ENCODE measurements around the gene H2AZ1. TPM values are rescaled to one million over a fixed set of nuclear protein-coding genes. Genes with fewer than 3 reads are reported as not detected.

Gene H2AZ1
- total and polyA plus RNA-seq, 9 of the 15 experiments (the other 6 are each of a cell fraction or from before 2014, with no cell fraction given) = 605 to 4,380 (median 768) TPM

DNA sequence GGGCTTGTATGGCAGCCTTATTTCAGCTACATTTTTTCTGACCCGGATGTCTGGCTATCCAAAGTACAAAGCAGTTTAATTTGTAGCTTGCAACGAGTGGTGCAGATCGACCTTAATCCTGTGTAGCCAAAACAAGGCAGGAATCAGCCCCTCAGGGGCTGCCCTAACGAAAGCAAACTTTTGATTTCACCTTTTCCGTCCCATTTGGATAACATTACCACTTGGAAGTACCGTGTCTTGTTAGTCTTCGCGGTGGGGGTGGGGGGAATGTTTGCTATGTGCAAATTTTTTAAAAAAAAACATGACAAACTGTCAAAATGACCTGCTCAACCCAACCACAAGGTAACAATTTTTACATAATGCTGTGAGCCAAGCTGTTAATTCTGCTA lies 2.9 kb downstream of the H2AZ1 start:
- in situ Hi-C loops (cut with MboI) = no loop called here
- Histone ChIP-seq H3K4me2 (ENCODE audit: insufficient read depth, low read length) (peak overlapping the region; percentile 83), H3K9me1 (ENCODE audit: control insufficient read depth, insufficient read depth, low read length) (no peaks in the 10 kb centered on the region), H3K9ac (ENCODE audit: insufficient read depth in 1 of 2, low read depth in 2 of 2, low read length in 2 of 2) (peak overlapping the region; percentile 74 to 96; a peak in 3 of 4 replicates), H3K36me3 (ENCODE audit: control insufficient read depth, insufficient read depth, low read length) (peaks cover 28% of the 10 kb centered on the region), H3K9me3 (replicated peaks; ENCODE audit: control insufficient read depth, insufficient read depth, low read depth, low read length) (no peaks in the 10 kb centered on the region), H2AFZ (ENCODE audit: low read depth, low read length) (peak overlapping the region; percentile 74; the same call in 1 of the 2 replicates), H3K27me3 (ENCODE audit: control insufficient read depth in 2 of 2, insufficient read depth in 2 of 2, low read length in 2 of 2) (no peaks in the 10 kb centered on the region), H3K4me1 (replicated peaks in 1 of 2; ENCODE audit: control insufficient read depth in 2 of 2, insufficient read depth in 2 of 2, low read length in 2 of 2) (peaks cover 14 to 19% of the 10 kb centered on the region in 2 experiments), H3K4me3 (peak overlapping the region; percentile 87), H3K79me2 (ENCODE audit: control insufficient read depth, insufficient read depth, low read length) (peaks cover 87% of the 10 kb centered on the region), H4K20me1 (replicated peaks; ENCODE audit: control insufficient read depth, insufficient read depth, low read length) (peaks cover 14% of the 10 kb centered on the region), H3K27ac (ENCODE audit: extremely low read depth, low read depth, low read length) (peak overlapping the region; percentile 79)
- BruUV-seq (replicated peaks) = no TSS peak
- ChIA-PET CTCF (ENCODE audit: low intra/inter-chr PET ratio) (no interaction called here), POLR2A (interaction anchor here (0.6 to 3.9 kb wide), 16 partner anchors 12 to 1494 kb away, joined by 3 to 20 read pairs (median 4); partner anchors contain the start of genes LAMTOR3 and TRMT10A)
- intact Hi-C loops (cut with micrococcal nuclease) = loop anchor here (5.0 kb wide), 1 partner anchor 385 kb away; the partner anchor contains the start of gene TRMT10A
- FAIRE-seq = no peak
- no peak for ATAC-seq
- DNase-seq (ENCODE audit: extremely low read depth in 1 of 4, low spot score in 3 of 4) = no peak
- WGBS (ENCODE audit: insufficient coverage, low coverage, missing lambda C conversion rate) = under 1% methylated on average over 8 of the region's 8 CpGs
- TF ChIP-seq, protein P1, sequence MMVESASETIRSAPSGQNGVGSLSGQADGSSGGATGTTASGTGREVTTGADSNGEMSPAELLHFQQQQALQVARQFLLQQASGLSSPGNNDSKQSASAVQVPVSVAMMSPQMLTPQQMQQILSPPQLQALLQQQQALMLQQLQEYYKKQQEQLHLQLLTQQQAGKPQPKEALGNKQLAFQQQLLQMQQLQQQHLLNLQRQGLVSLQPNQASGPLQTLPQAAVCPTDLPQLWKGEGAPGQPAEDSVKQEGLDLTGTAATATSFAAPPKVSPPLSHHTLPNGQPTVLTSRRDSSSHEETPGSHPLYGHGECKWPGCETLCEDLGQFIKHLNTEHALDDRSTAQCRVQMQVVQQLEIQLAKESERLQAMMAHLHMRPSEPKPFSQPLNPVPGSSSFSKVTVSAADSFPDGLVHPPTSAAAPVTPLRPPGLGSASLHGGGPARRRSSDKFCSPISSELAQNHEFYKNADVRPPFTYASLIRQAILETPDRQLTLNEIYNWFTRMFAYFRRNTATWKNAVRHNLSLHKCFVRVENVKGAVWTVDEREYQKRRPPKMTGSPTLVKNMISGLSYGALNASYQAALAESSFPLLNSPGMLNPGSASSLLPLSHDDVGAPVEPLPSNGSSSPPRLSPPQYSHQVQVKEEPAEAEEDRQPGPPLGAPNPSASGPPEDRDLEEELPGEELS (CRISPR knock-in tag; IDR thresholded peaks at IDR 0.05; ENCODE audit: borderline replicate concordance) = no peak
- no peak for TF ChIP-seq KAT7 (CRISPR knock-in tag; IDR thresholded peaks at IDR 0.05; ENCODE audit: borderline replicate concordance)
- TF ChIP-seq, protein P2, sequence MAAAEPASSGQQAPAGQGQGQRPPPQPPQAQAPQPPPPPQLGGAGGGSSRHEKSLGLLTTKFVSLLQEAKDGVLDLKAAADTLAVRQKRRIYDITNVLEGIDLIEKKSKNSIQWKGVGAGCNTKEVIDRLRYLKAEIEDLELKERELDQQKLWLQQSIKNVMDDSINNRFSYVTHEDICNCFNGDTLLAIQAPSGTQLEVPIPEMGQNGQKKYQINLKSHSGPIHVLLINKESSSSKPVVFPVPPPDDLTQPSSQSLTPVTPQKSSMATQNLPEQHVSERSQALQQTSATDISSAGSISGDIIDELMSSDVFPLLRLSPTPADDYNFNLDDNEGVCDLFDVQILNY (CRISPR knock-in tag; IDR thresholded peaks at IDR 0.05) = no peak
- TF ChIP-seq ZNF77 (CRISPR knock-in tag; IDR thresholded peaks at IDR 0.05) = 0 out of 2 replicates have a peak, but pooled peaks have one; percentile 0
- TF ChIP-seq ZBTB7A (IDR thresholded peaks at IDR 0.05; ENCODE audit: borderline replicate concordance, control insufficient read depth, low read depth, low read length) = no peak
- no peak for TF ChIP-seq MAFK (IDR thresholded peaks at IDR 0.05; ENCODE audit: low read length)
- TF ChIP-seq TEAD1 (CRISPR knock-in tag; IDR thresholded peaks at IDR 0.05) = no peak
- TF ChIP-seq, protein P3, sequence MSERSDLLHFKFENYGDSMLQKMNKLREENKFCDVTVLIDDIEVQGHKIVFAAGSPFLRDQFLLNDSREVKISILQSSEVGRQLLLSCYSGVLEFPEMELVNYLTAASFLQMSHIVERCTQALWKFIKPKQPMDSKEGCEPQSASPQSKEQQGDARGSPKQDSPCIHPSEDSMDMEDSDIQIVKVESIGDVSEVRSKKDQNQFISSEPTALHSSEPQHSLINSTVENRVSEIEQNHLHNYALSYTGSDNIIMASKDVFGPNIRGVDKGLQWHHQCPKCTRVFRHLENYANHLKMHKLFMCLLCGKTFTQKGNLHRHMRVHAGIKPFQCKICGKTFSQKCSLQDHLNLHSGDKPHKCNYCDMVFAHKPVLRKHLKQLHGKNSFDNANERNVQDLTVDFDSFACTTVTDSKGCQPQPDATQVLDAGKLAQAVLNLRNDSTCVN (CRISPR knock-in tag; IDR thresholded peaks at IDR 0.05) = 0 out of 2 replicates have a peak, but pooled peaks have one; percentile 2
- TF ChIP-seq, protein P4, sequence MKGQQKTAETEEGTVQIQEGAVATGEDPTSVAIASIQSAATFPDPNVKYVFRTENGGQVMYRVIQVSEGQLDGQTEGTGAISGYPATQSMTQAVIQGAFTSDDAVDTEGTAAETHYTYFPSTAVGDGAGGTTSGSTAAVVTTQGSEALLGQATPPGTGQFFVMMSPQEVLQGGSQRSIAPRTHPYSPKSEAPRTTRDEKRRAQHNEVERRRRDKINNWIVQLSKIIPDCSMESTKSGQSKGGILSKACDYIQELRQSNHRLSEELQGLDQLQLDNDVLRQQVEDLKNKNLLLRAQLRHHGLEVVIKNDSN (CRISPR knock-in tag; IDR thresholded peaks at IDR 0.05) = no peak
- peak; percentile 35 for TF ChIP-seq POLR2AphosphoS2 (IDR thresholded peaks at IDR 0.05; ENCODE audit: low read length)
- no peak for TF ChIP-seq ZNF589 (CRISPR knock-in tag; IDR thresholded peaks at IDR 0.05; ENCODE audit: low read depth)
- TF ChIP-seq, protein P5, sequence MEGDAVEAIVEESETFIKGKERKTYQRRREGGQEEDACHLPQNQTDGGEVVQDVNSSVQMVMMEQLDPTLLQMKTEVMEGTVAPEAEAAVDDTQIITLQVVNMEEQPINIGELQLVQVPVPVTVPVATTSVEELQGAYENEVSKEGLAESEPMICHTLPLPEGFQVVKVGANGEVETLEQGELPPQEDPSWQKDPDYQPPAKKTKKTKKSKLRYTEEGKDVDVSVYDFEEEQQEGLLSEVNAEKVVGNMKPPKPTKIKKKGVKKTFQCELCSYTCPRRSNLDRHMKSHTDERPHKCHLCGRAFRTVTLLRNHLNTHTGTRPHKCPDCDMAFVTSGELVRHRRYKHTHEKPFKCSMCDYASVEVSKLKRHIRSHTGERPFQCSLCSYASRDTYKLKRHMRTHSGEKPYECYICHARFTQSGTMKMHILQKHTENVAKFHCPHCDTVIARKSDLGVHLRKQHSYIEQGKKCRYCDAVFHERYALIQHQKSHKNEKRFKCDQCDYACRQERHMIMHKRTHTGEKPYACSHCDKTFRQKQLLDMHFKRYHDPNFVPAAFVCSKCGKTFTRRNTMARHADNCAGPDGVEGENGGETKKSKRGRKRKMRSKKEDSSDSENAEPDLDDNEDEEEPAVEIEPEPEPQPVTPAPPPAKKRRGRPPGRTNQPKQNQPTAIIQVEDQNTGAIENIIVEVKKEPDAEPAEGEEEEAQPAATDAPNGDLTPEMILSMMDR (IDR thresholded peaks at IDR 0.05 in 2 of 3, conservative IDR thresholded peaks at IDR 0.05 in 1 of 3; ENCODE audit: insufficient read depth in 2 of 3, low read depth in 1 of 3, low read length in 3 of 3) = no peak
- TF ChIP-seq, protein P6, sequence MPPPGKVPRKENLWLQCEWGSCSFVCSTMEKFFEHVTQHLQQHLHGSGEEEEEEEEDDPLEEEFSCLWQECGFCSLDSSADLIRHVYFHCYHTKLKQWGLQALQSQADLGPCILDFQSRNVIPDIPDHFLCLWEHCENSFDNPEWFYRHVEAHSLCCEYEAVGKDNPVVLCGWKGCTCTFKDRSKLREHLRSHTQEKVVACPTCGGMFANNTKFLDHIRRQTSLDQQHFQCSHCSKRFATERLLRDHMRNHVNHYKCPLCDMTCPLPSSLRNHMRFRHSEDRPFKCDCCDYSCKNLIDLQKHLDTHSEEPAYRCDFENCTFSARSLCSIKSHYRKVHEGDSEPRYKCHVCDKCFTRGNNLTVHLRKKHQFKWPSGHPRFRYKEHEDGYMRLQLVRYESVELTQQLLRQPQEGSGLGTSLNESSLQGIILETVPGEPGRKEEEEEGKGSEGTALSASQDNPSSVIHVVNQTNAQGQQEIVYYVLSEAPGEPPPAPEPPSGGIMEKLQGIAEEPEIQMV (tag; conservative IDR thresholded peaks at IDR 0.05; ENCODE audit: low read depth) = no peak

Data from K562 (cell line).